Pancreas (tissue), 10 donors: ENCODE results near the gene FBXO34. TPM values are rescaled to one million over a fixed set of nuclear protein-coding genes. Genes with fewer than 3 reads are reported as not detected.

Source experiments
- ATAC-seq, 4 donors: fragments of 200-7000 bp; cut with Tn5 transposase; one replicate each; pipeline versions ENCODE4 v1.8.0 to v1.9.1; 2020; ENCODE audit warnings: mild to moderate bottlenecking in 4 of 4, moderate library complexity in 4 of 4
- DNase-seq, 6 donors: peaks; one replicate each; pipeline ENCODE4 v3.0.0-alpha.2; 2020
- FAIRE-seq: peaks from 2 replicates; lab custom pipeline; 2012; peaks lifted over from hg19 to GRCh38; lab: Jason Lieb, UNC
- H3K27ac ChIP-seq, 4 donors: fragments of 200-600 bp; sonication (generic); 1 replicate in 3 of 4; 2 replicates in 1 of 4; pipeline versions ENCODE4 v1.5.0 to v1.8.0; 2020
- H3K27me3 ChIP-seq, 4 donors: fragments of 200-600 bp; one replicate each; pipeline ENCODE4 v1.8.0; 2021
- H3K36me3 ChIP-seq, 3 donors: fragments of 200-600 bp; sonication (generic) in 1 of 3; one replicate each; pipeline versions ENCODE4 v1.5.0 to v1.8.0; 2020 to 2021
- H3K4me1 ChIP-seq, 3 donors: fragments of 200-600 bp; one replicate each; pipeline ENCODE4 v1.8.0; 2021
- H3K4me3 ChIP-seq, 4 donors: fragments of 200-600 bp; sonication (generic) in 2 of 4; one replicate each; pipeline versions ENCODE4 v1.5.0 to v1.8.0; 2020 to 2021
- H3K9me3 ChIP-seq, 4 donors: fragments of 200-600 bp; one replicate each; pipeline ENCODE4 v1.8.0; 2021
- WGBS, 2 donors: extraction: QIAGEN DNeasy Blood & Tissue Kit; methylation state at CpG; one replicate each; pipeline ENCODE4 v1.1.7; 2013; 5-methylcytosine and 5-hydroxymethylcytosine counted together
- intact Hi-C, 3 donors: fragments of 100-400 bp; cut with DNase I; formaldehyde crosslinking; loops; one replicate each; pipeline versions ENCODE4 v1.11.1 to v1.14.2; 2022
- polyA plus RNA-seq, 2 donors: library from polyadenylated mRNA; stranded (reverse); fragments of 200-250 nt; gene quantifications; one replicate each; pipeline ENCODE4 v1.2.3, GENCODE V29; 2013
- total RNA-seq, 6 donors: library from RNA; stranded (reverse); fragmentation: NEBNext Ultra II Directional in 4 of 6; extraction: Animal tissue kit (Norgen Biotek cat#: 25700) in 4 of 6; gene quantifications; one replicate each; pipeline versions ENCODE4 v1.2.1 to v1.2.4, GENCODE V29; 2021 to 2023
- TF ChIP-seq, protein P1 (sequence below), 4 donors: fragments of 200-600 bp; sonication (generic) in 3 of 4; IDR thresholded peaks; one replicate each; pipeline versions ENCODE4 v1.5.0 to v1.8.0; 2021; ENCODE audit warnings: antibody characterized with exemption in 4 of 4
- donor health status: healthy with polysubstance abuse.
- donor health status: DM: no; HTN: no; CAD: no; lungs with moderate emphysema.
- donor health status: DM: no; HTN: no; CAD: no.
- donor health status: control.
- donor health status: control.
- donor health status: Bipolar disorder and iron deficiency.
- donor health status: DM: yes; HTN: yes; CAD: no.
- donor health status: DM: no; HTN: no; CAD: no.
- donor health status: DM: no; HTN: no; CAD: no.
- donor health status: DM: yes; HTN: yes; CAD: no.

The FBXO34 gene
- total and polyA plus RNA-seq, 8 donors = 4.6 to 19.7 (median 9.4) TPM

DNA sequence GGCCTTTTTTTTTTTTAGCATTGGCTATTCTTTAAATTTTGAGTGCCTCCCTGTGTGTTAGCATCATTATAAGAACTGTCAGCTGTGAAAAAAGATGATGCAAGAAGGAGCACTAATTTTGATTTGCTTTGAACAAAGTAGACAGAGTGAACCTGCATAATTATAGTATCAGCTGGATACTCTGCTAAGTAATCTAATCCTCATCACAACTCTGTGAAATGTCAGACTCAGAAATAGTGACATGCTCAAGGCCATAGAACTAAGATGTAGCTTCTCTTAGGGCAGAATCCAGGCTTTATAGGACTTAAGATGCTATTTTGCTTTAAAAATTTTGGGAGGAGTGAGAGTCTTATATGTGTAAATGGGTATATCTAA, 31.9 kb downstream of the FBXO34 start:
- intact Hi-C loops = no loop called here
- Histone ChIP-seq H3K27me3 (no peaks in the 10 kb centered on the region), H3K27ac (no peak overlapping the region), H3K4me1 (peaks cover 0 to 15% (median 8%) of the 10 kb centered on the region in 3 donors), H3K4me3 (no peak overlapping the region), H3K9me3 (no peaks in the 10 kb centered on the region), H3K36me3 (no peaks in the 10 kb centered on the region)
- FAIRE-seq (no peak), DNase-seq (no peak), ATAC-seq (no peak)
- TF ChIP-seq, protein P1, sequence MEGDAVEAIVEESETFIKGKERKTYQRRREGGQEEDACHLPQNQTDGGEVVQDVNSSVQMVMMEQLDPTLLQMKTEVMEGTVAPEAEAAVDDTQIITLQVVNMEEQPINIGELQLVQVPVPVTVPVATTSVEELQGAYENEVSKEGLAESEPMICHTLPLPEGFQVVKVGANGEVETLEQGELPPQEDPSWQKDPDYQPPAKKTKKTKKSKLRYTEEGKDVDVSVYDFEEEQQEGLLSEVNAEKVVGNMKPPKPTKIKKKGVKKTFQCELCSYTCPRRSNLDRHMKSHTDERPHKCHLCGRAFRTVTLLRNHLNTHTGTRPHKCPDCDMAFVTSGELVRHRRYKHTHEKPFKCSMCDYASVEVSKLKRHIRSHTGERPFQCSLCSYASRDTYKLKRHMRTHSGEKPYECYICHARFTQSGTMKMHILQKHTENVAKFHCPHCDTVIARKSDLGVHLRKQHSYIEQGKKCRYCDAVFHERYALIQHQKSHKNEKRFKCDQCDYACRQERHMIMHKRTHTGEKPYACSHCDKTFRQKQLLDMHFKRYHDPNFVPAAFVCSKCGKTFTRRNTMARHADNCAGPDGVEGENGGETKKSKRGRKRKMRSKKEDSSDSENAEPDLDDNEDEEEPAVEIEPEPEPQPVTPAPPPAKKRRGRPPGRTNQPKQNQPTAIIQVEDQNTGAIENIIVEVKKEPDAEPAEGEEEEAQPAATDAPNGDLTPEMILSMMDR (IDR thresholded peaks at IDR 0.05) = no peak

DNA sequence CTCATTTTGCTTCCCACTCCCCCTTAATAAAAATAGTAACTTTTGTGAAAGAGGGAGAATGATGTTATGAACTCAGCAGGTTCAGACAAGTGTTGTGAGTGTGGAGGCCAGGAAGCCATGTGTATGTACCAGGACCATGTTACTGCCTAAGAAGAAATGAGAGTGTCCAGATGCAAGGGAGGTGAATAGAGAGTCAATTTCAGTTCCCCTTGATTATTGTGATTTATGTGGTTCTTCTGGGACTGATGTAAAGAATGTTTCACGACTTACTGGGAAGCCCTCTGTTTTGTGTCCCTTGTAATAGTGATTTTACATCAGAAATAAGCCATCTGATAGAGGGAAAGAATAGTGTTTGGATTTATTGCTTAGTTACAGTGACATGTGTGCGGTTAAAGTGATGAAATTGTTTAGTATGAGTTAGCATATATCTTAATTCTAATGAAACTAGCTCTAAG, 32.5 kb downstream of the FBXO34 start:
- FAIRE-seq (no peak), DNase-seq (no peak), ATAC-seq (peak in 2 of 4 donors; percentile 33 to 50)
- WGBS, 2 donors = 63 to 73% methylated on average over 2 of the region's 2 CpGs
- no peaks in the 10 kb centered on the region for H3K36me3 ChIP-seq
- no peaks in the 10 kb centered on the region for H3K27me3 ChIP-seq
- no peak overlapping the region for H3K4me3 ChIP-seq
- TF ChIP-seq, protein P1 (IDR thresholded peaks at IDR 0.05) = no peak
- H3K27ac ChIP-seq = no peak overlapping the region
- peaks cover 0 to 12% (median 8%) of the 10 kb centered on the region in 3 donors for H3K4me1 ChIP-seq
- H3K9me3 ChIP-seq = no peaks in the 10 kb centered on the region
- intact Hi-C loops = no loop called here

DNA sequence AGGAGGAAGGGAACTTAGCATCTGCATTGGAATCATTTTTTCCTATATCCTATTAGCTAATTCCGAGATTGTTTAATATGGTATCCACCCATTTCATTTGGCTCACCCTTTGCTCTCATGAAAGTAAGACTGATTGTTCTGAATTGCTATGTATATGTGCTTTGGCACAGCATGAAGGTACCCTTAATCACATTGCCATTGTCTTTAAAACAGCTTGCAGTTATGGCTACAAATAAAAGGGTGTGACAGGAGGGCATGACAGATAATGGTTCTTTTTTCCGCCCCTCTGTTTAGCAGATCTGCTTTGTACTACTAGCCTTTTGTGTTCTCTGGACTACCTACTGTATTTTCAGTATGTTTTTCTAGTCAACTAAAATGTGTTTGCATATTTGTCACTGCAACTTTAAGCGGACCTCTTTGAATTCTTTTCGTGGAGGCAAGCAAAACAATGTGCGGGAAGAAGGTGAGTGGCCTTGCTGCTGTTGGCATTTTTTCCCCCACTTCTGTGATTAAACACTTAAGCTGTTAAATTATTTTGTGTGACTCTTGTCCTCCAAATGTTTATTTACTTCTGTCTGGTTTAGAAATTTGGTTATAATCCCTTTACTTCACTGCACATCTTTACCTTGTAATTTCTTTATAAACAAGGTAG, 35.8 kb downstream of the FBXO34 start:
- H3K36me3 ChIP-seq = no peaks in the 10 kb centered on the region
- peaks cover 0 to 8% (median 5%) of the 10 kb centered on the region in 3 donors for H3K4me1 ChIP-seq
- no peak overlapping the region for H3K4me3 ChIP-seq
- H3K27ac ChIP-seq = no peak overlapping the region
- TF ChIP-seq, protein P1 (IDR thresholded peaks at IDR 0.05) = no peak
- FAIRE-seq (peak; percentile 61), DNase-seq (no peak), ATAC-seq (peak in 1 of 4 donors; percentile 25)
- H3K27me3 ChIP-seq = no peaks in the 10 kb centered on the region
- H3K9me3 ChIP-seq = no peaks in the 10 kb centered on the region
- WGBS, 2 donors = 53 to 60% methylated on average over 5 of the region's 5 CpGs
- intact Hi-C loops = no loop called here

DNA sequence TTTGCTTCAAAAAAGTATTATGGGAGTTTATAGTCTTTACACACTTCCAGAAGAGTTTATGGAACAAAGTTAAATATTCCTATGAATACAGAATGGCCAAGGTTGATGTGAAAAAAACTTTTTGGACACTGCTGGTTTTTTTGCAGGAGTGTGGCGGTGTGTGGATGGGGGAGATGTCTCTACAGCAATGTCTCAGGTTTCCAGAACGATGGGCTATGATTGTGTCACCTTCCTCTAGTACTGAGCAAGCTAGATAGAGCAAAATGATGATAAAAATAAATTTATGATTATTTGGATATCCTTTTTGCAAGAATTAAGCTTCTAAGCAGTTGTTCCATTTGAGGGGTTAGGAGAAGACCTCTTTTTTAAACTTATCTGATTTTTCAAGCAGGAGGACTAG, 37.9 kb downstream of the FBXO34 start:
- Histone ChIP-seq H3K4me1 (peaks cover 0 to 8% (median 0%) of the 10 kb centered on the region in 3 donors), H3K9me3 (peaks cover 0 to 3% (median 0%) of the 10 kb centered on the region in 4 donors)
- ATAC-seq = no peak

More for the DNA sequence above, 37.9 kb downstream of the FBXO34 start:
- intact Hi-C loops = no loop called here
- TF ChIP-seq, protein P1 (IDR thresholded peaks at IDR 0.05) = no peak
- FAIRE-seq = no peak
- Histone ChIP-seq H3K27me3 (no peaks in the 10 kb centered on the region), H3K27ac (no peak overlapping the region), H3K4me3 (no peak overlapping the region), H3K36me3 (peaks cover 0 to 2% (median 0%) of the 10 kb centered on the region in 3 donors)
- WGBS, 2 donors = 76 to 88% methylated on average over 2 of the region's 2 CpGs
- no peak for DNase-seq
